ENCODE results near the gene USP5.

USP5 gene

DNA sequence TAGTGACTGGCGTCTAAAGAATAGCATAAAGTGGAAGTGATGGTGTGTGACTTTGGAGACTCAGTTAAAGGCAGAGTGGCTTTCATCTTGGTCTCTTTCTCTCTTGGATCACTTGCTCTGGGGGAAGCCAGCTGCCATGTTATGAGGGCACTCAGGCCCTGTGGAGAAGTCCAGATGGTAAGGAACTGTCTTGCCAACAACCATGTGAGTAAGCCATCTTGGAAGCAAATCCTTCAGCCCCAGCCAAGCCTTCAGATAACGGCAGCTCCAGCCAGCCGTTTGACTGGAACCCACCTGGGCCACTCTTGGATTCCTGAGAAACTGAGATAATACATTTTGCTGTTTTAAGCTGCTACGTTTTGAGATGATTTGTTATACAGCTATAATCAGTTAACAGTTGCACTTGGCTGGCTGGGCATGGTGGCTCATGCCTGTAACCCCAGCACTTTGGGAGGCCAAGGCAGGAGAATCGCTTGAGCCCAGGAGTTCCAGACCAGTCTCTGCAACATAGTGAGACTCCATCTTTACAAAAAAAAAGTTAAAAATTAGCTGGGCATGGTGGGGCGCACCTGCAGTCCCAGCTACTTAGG is 45.0 kb downstream of the USP5 start:
- Histone ChIP-seq H2AFZ (ENCODE audit: low read depth, low read length, severe bottlenecking) (no peak overlapping the region), H3K9ac (ENCODE audit: low read length) (no peak overlapping the region), H3K9me2 (replicated peaks; ENCODE audit: insufficient read depth, low read length) (no peaks in the 10 kb centered on the region), H4K20me1 (ENCODE audit: low read depth, low read length) (no peaks in the 10 kb centered on the region), H3K4me2 (ENCODE audit: low read depth, low read length, poor library complexity, severe bottlenecking) (no peak overlapping the region), H3K27ac (ENCODE audit: low read depth, low read length) (no peak overlapping the region), H3K36me3 (ENCODE audit: low read length) (no peaks in the 10 kb centered on the region), H3K79me2 (ENCODE audit: insufficient read depth, low read length) (no peaks in the 10 kb centered on the region), H3K9me3 (ENCODE audit: insufficient read depth, low read length) (no peaks in the 10 kb centered on the region), H3K4me3 (ENCODE audit: insufficient read depth, low read length, poor library complexity, severe bottlenecking) (no peak overlapping the region), H3F3A (ENCODE audit: insufficient read depth) (no peaks in the 10 kb centered on the region), H3K27me3 (ENCODE audit: low read length) (no peaks in the 10 kb centered on the region)
- TF ChIP-seq EZH2phosphoT487 (conservative IDR thresholded peaks at IDR 0.05; ENCODE audit: low read length), result no peak
- TF ChIP-seq, protein P1, sequence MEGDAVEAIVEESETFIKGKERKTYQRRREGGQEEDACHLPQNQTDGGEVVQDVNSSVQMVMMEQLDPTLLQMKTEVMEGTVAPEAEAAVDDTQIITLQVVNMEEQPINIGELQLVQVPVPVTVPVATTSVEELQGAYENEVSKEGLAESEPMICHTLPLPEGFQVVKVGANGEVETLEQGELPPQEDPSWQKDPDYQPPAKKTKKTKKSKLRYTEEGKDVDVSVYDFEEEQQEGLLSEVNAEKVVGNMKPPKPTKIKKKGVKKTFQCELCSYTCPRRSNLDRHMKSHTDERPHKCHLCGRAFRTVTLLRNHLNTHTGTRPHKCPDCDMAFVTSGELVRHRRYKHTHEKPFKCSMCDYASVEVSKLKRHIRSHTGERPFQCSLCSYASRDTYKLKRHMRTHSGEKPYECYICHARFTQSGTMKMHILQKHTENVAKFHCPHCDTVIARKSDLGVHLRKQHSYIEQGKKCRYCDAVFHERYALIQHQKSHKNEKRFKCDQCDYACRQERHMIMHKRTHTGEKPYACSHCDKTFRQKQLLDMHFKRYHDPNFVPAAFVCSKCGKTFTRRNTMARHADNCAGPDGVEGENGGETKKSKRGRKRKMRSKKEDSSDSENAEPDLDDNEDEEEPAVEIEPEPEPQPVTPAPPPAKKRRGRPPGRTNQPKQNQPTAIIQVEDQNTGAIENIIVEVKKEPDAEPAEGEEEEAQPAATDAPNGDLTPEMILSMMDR (IDR thresholded peaks at IDR 0.05; ENCODE audit: insufficient read depth, low read length, poor library complexity, severe bottlenecking), result no peak

DNA sequence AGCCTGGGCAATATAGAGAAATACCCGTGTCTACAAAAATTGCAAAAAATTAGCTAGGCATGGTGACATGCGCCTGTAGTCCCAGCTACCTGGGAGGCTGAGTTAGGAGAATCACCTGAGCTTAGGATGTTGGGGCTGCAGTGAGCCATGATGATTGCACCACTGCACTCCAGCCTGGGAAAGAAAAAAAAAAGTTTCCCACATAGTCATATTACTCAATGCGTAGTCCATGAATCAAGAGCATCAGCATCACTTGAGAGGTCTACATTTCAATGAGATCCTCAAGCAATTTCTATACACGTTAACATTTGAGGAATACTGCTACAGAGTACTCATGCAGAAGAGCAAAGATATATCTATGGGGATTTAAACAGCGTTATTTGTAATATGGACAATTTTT is 47.5 kb downstream of the USP5 start:
- no peak overlapping the region for H2AFZ ChIP-seq (ENCODE audit: low read depth, low read length, severe bottlenecking)
- H3K9me3 ChIP-seq (ENCODE audit: insufficient read depth, low read length), result no peaks in the 10 kb centered on the region
- H3K36me3 ChIP-seq (ENCODE audit: low read length), result no peaks in the 10 kb centered on the region
- no peaks in the 10 kb centered on the region for H3K9me2 ChIP-seq (replicated peaks; ENCODE audit: insufficient read depth, low read length)
- H4K20me1 ChIP-seq (ENCODE audit: low read depth, low read length), result no peaks in the 10 kb centered on the region
- no peak overlapping the region for H3K9ac ChIP-seq (ENCODE audit: low read length)
- no peaks in the 10 kb centered on the region for H3F3A ChIP-seq (ENCODE audit: insufficient read depth)
- H3K4me2 ChIP-seq (ENCODE audit: low read depth, low read length, poor library complexity, severe bottlenecking), result no peak overlapping the region
- no peak overlapping the region for H3K4me3 ChIP-seq (ENCODE audit: insufficient read depth, low read length, poor library complexity, severe bottlenecking)
- no peak for TF ChIP-seq EZH2phosphoT487 (conservative IDR thresholded peaks at IDR 0.05; ENCODE audit: low read length)
- TF ChIP-seq, protein P1 (IDR thresholded peaks at IDR 0.05; ENCODE audit: insufficient read depth, low read length, poor library complexity, severe bottlenecking), result no peak
- H3K79me2 ChIP-seq (ENCODE audit: insufficient read depth, low read length), result no peaks in the 10 kb centered on the region
- H3K27me3 ChIP-seq (ENCODE audit: low read length), result no peaks in the 10 kb centered on the region
- H3K27ac ChIP-seq (ENCODE audit: low read depth, low read length), result no peak overlapping the region

DNA sequence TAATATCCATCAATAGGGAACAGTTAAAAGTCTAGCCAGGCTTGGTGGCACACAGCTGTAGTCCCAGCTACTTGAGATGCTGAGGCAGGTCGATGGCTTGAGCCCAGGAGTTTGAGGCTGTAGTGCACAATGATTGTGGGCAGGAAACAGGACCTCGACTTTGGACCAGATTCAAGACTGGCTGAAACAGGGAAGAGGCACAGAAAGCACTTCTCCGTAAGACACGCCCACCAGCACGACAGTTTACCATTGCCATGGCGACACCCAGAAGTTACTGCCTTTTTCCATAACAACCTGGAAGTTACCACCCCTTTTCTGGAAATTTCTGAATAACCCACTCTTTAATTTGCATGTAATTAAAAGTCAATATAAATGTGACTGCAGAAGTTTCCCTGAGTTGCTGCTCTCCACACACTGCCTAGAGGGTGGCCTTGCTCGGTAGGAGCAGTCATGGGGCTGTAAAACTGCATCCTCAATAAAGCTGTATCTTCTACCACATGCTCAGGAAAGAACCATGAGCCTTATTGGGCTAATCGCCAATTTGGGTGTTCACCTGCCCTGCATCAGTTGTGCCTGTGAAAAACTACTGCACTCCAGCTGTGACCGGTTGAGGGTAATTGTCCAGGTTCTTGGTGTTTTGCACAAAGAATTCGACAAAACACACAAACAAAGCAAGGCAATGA is 48.0 kb downstream of the USP5 start:
- no peak overlapping the region for H3K4me2 ChIP-seq (ENCODE audit: low read depth, low read length, poor library complexity, severe bottlenecking)
- no peaks in the 10 kb centered on the region for H3K79me2 ChIP-seq (ENCODE audit: insufficient read depth, low read length)

More for the DNA sequence above, 48.0 kb downstream of the USP5 start:
- no peak overlapping the region for H2AFZ ChIP-seq (ENCODE audit: low read depth, low read length, severe bottlenecking)
- no peak overlapping the region for H3K27ac ChIP-seq (ENCODE audit: low read depth, low read length)
- no peak overlapping the region for H3K4me3 ChIP-seq (ENCODE audit: insufficient read depth, low read length, poor library complexity, severe bottlenecking)
- no peaks in the 10 kb centered on the region for H3K36me3 ChIP-seq (ENCODE audit: low read length)
- H3K9me3 ChIP-seq (ENCODE audit: insufficient read depth, low read length), result no peaks in the 10 kb centered on the region
- H3K27me3 ChIP-seq (ENCODE audit: low read length), result no peaks in the 10 kb centered on the region
- no peaks in the 10 kb centered on the region for H3K9me2 ChIP-seq (replicated peaks; ENCODE audit: insufficient read depth, low read length)
- no peaks in the 10 kb centered on the region for H4K20me1 ChIP-seq (ENCODE audit: low read depth, low read length)
- no peaks in the 10 kb centered on the region for H3F3A ChIP-seq (ENCODE audit: insufficient read depth)
- H3K9ac ChIP-seq (ENCODE audit: low read length), result no peak overlapping the region
- TF ChIP-seq EZH2phosphoT487 (conservative IDR thresholded peaks at IDR 0.05; ENCODE audit: low read length), result no peak
- TF ChIP-seq, protein P1 (IDR thresholded peaks at IDR 0.05; ENCODE audit: insufficient read depth, low read length, poor library complexity, severe bottlenecking), result no peak
